Upper lobe of right lung (tissue), 1 donor: ENCODE measurements around the gene CLCF1. TPM values are rescaled to one million over a fixed set of nuclear protein-coding genes. Genes with fewer than 3 reads are reported as not detected.
A peak's percentile ranks its signal among the peaks of the same experiment; 100 is the strongest.

ENCODE experiments used
- ATAC-seq: fragments of 200-7000 bp; cut with Tn5 transposase; one replicate; pipeline ENCODE4 v1.9.1; 2020; ENCODE audit warnings: mild to moderate bottlenecking, moderate library complexity
- DNase-seq: peaks from one replicate; pipeline ENCODE4 v3.0.0-alpha.2; 2020
- H3K27ac ChIP-seq: fragments of 200-600 bp; one replicate; pipeline ENCODE4 v1.8.0; 2022
- H3K27me3 ChIP-seq: fragments of 200-600 bp; one replicate; pipeline ENCODE4 v1.8.0; 2022; ENCODE audit warnings: mild to moderate bottlenecking
- H3K36me3 ChIP-seq: fragments of 200-600 bp; one replicate; pipeline ENCODE4 v1.8.0; 2022
- H3K4me1 ChIP-seq: fragments of 200-600 bp; one replicate; pipeline ENCODE4 v1.8.0; 2022
- H3K4me3 ChIP-seq: fragments of 200-600 bp; one replicate; pipeline ENCODE4 v1.8.0; 2022; ENCODE audit warnings: mild to moderate bottlenecking
- H3K9me3 ChIP-seq: fragments of 200-600 bp; one replicate; pipeline ENCODE4 v1.8.0; 2022
- CTCF ChIP-seq: fragments of 200-600 bp; IDR thresholded peaks from one replicate; pipeline ENCODE4 v1.8.0; 2022; ENCODE audit warnings: antibody characterized with exemption
- intact Hi-C: fragments of 100-400 bp; cut with DNase I; formaldehyde crosslinking; loops from one replicate; pipeline ENCODE4 v1.11.0; 2022
- long read RNA-seq: library from polyadenylated mRNA; unstranded; transcript quantifications from one replicate; pipeline ENCODE4 v2.0.0, GENCODE V29; 2021
- total RNA-seq: library from RNA; stranded (reverse); fragmentation: NEBNext Ultra II Directional; extraction: Animal tissue kit (Norgen Biotek cat#: 25700); gene quantifications from one replicate; pipeline ENCODE4 v1.2.1, GENCODE V29; 2021
- donor health status: DM: no; HTN: yes; CAD: no; lungs with severe emphysema.

CLCF1 gene
- total RNA-seq: 4.0 TPM
- long read RNA-seq, partial matches to known transcripts: 0 of 13 reads
- long read RNA-seq, other reads (novel, unspliced or antisense): 11 of 13 reads

- Histone ChIP-seq H3K27ac (peak within 1 kb of the TSS; percentile 91), H3K4me1 (peaks cover 45% of the 10 kb centered on the region), H3K27me3 (no peaks in the 10 kb centered on the region), H3K36me3 (no peaks in the 10 kb centered on the region), H3K4me3 (peak within 1 kb of the TSS; percentile 73), H3K9me3 (no peaks in the 10 kb centered on the region)
- intact Hi-C loops: no loop called here
- ATAC-seq: peak; percentile 70
- TF ChIP-seq CTCF: no peak
- DNase-seq: peak; percentile 91
Observed at GRCh38 chr11:67372993-67373647, at the start of gene CLCF1. CLCF1 (minus strand) TSS chr11:67373598; CDS start chr11:67373539, 59 bp downstream.

GRCh38 chr11:67422891-67423290, 49.5 kb upstream of the CLCF1 start:
- no peaks in the 10 kb centered on the region for H3K36me3 ChIP-seq
- no peak overlapping the region for H3K27ac ChIP-seq
- no peak for ATAC-seq
- H3K9me3 ChIP-seq: no peaks in the 10 kb centered on the region
- TF ChIP-seq CTCF: no peak
- no peaks in the 10 kb centered on the region for H3K27me3 ChIP-seq
- no peak overlapping the region for H3K4me3 ChIP-seq
- intact Hi-C loops: no loop called here
- DNase-seq: no peak
- peaks cover 24% of the 10 kb centered on the region for H3K4me1 ChIP-seq

GRCh38 chr11:67421430-67422031, 48.1 kb upstream of the CLCF1 start:
- ATAC-seq (no peak), DNase-seq (no peak)
- Histone ChIP-seq H3K4me3 (peak overlapping the region; percentile 54), H3K36me3 (no peaks in the 10 kb centered on the region), H3K9me3 (no peaks in the 10 kb centered on the region), H3K27ac (peak overlapping the region; percentile 79), H3K27me3 (no peaks in the 10 kb centered on the region), H3K4me1 (peaks cover 25% of the 10 kb centered on the region)
- intact Hi-C loops: no loop called here
- no peak for TF ChIP-seq CTCF

- Histone ChIP-seq H3K4me3 (peak overlapping the region; percentile 54), H3K27ac (peak overlapping the region; percentile 79), H3K4me1 (peaks cover 32% of the 10 kb centered on the region), H3K9me3 (no peaks in the 10 kb centered on the region), H3K27me3 (no peaks in the 10 kb centered on the region), H3K36me3 (no peaks in the 10 kb centered on the region)
- ATAC-seq: peak; percentile 96
- peak; percentile 99 for DNase-seq
- TF ChIP-seq CTCF: no peak
- intact Hi-C loops: no loop called here
Observed at GRCh38 chr11:67420646-67421429, 47.4 kb upstream of the CLCF1 start.

GRCh38 chr11:67420147-67420645, 46.8 kb upstream of the CLCF1 start:
- peak overlapping the region; percentile 79 for H3K27ac ChIP-seq
- no peak for ATAC-seq
- intact Hi-C loops: no loop called here
- H3K36me3 ChIP-seq: no peaks in the 10 kb centered on the region
- H3K27me3 ChIP-seq: no peaks in the 10 kb centered on the region
- TF ChIP-seq CTCF: no peak
- peak overlapping the region; percentile 54 for H3K4me3 ChIP-seq
- H3K4me1 ChIP-seq: peaks cover 35% of the 10 kb centered on the region
- no peak for DNase-seq
- H3K9me3 ChIP-seq: no peaks in the 10 kb centered on the region
